Keratinocyte (primary cell): ENCODE measurements around the gene CHID1. TPM values are rescaled to one million over a fixed set of nuclear protein-coding genes. Genes with fewer than 3 reads are reported as not detected.

Source experiments
- DNase-seq: peaks from one replicate; pipeline ENCODE4 v3.0.0-alpha.2; 2011; ENCODE audit warnings: low read depth, missing footprints, low spot score
- FAIRE-seq: peaks from 2 replicates; lab custom pipeline; 2011; peaks lifted over from hg19 to GRCh38; lab: Jason Lieb, UNC
- H2AFZ ChIP-seq: 2 replicates; pipeline ENCODE4 v1.6.0; 2012; ENCODE audit warnings: low read length, control low read depth, inconsistent platforms; ENCODE audit not compliant: control insufficient read depth
- H3K27ac ChIP-seq: 2 replicates; pipeline ENCODE4 v1.5.1; 2011; ENCODE audit warnings: low read length; ENCODE audit not compliant: control insufficient read depth, insufficient read depth
- H3K27me3 ChIP-seq: 3 replicates; pipeline ENCODE4 v1.6.0; 2011; ENCODE audit warnings: low read length; ENCODE audit not compliant: control insufficient read depth, insufficient read depth; ENCODE audit errors: extremely low read depth
- H3K36me3 ChIP-seq, 2 experiments: 2 replicates in 1 of 2; 3 replicates in 1 of 2; pipeline ENCODE4 v1.5.1; 2011; ENCODE audit warnings: low read length in 2 of 2, mild to moderate bottlenecking in 1 of 2; ENCODE audit not compliant: control insufficient read depth in 2 of 2, insufficient read depth in 2 of 2; ENCODE audit errors: extremely low read depth in 1 of 2
- H3K4me1 ChIP-seq: 3 replicates; pipeline ENCODE4 v1.5.1; 2011; ENCODE audit warnings: low read length; ENCODE audit not compliant: control insufficient read depth, insufficient read depth; ENCODE audit errors: extremely low read depth
- H3K4me2 ChIP-seq: 3 replicates; pipeline ENCODE4 v1.6.0; 2011; ENCODE audit warnings: low read depth, low read length; ENCODE audit not compliant: control insufficient read depth, insufficient read depth; ENCODE audit errors: extremely low read depth
- H3K4me3 ChIP-seq, 3 experiments: fragments of 200-600 bp in 1 of 3; sonication (generic) in 1 of 3; 2 replicates in 2 of 3; 3 replicates in 1 of 3; pipeline ENCODE4 v1.5.1; 2011 to 2016; ENCODE audit warnings: low read length in 3 of 3, mild to moderate bottlenecking in 3 of 3, control low read depth in 2 of 3, inconsistent platforms in 1 of 3, low read depth in 1 of 3, mixed read lengths in 1 of 3, mixed run types in 1 of 3, moderate library complexity in 1 of 3; ENCODE audit not compliant: control insufficient read depth in 2 of 3, insufficient read depth in 2 of 3; ENCODE audit errors: extremely low read depth in 1 of 3
- H3K79me2 ChIP-seq: 2 replicates; pipeline ENCODE4 v1.6.0; 2012; ENCODE audit warnings: low read length; ENCODE audit not compliant: control insufficient read depth, insufficient read depth
- H3K9ac ChIP-seq: 3 replicates; pipeline ENCODE4 v1.6.0; 2011; ENCODE audit warnings: low read length; ENCODE audit not compliant: control insufficient read depth, insufficient read depth; ENCODE audit errors: extremely low read depth
- H3K9me1 ChIP-seq: 3 replicates; pipeline ENCODE4 v1.6.0; 2011; ENCODE audit warnings: low read length; ENCODE audit not compliant: control insufficient read depth, insufficient read depth; ENCODE audit errors: extremely low read depth
- H3K9me3 ChIP-seq: 2 replicates; pipeline ENCODE4 v1.5.1; 2012; ENCODE audit warnings: low read depth, low read length; ENCODE audit not compliant: control insufficient read depth
- H4K20me1 ChIP-seq: 3 replicates; pipeline ENCODE4 v1.6.0; 2011; ENCODE audit warnings: low read length; ENCODE audit not compliant: control insufficient read depth, insufficient read depth; ENCODE audit errors: extremely low read depth
- CTCF ChIP-seq, 3 experiments: IDR thresholded peaks in 1 of 3; conservative IDR thresholded peaks in 1 of 3; optimal IDR thresholded peaks in 1 of 3; 2 replicates in 2 of 3; 3 replicates in 1 of 3; pipeline versions ENCODE3 to v1.5.1; 2011; ENCODE audit warnings: low read length in 3 of 3, mild to moderate bottlenecking in 3 of 3, moderate library complexity in 2 of 3, control low read depth in 1 of 3, inconsistent platforms in 1 of 3; ENCODE audit not compliant: insufficient read depth in 2 of 3; ENCODE audit errors: extremely low read depth in 1 of 3
- EZH2 ChIP-seq: IDR thresholded peaks from one replicate; pipeline ENCODE4 v1.6.1; 2012; ENCODE audit warnings: inconsistent platforms, mild to moderate bottlenecking, low read length, moderate library complexity
- dilution Hi-C: fragments of 300-500 bp; cut with MboI; formaldehyde crosslinking; loops from one replicate; pipeline ENCODE4 v1.7.0; 2020; ENCODE audit warnings: low sequenced_read_pairs; ENCODE audit not compliant: extremely low pct_ligation_motif_present
- polyA plus RNA-seq, 5 experiments: library from polyadenylated mRNA; depleted of rRNA in 3 of 5; stranded (reverse) in 3 of 5; stranded (forward) in 1 of 5; unstranded in 1 of 5; fragments of >200 nt; gene quantifications; 1 replicate in 1 of 5; 2 replicates in 3 of 5; 3 replicates in 1 of 5; pipeline versions ENCODE4 v1.2.1 to v1.2.3, GENCODE V29; 2011 to 2012; ENCODE audit warnings: missing spikeins in 2 of 5, low read depth in 1 of 5, low replicate concordance in 1 of 5

The CHID1 gene
- polyA plus RNA-seq, 1 donor (not counting 4 experiments of a cell fraction or from before 2014, with no cell fraction given) = 23.0 TPM

GRCh38 chr11:824942-825341 is 85.7 kb downstream of the CHID1 start:
- H3K27ac ChIP-seq = no peak overlapping the region
- dilution Hi-C loops = no loop called here
- no peaks in the 10 kb centered on the region for H3K9me3 ChIP-seq
- no peak overlapping the region for H3K9ac ChIP-seq
- no peak overlapping the region for H2AFZ ChIP-seq
- no peak overlapping the region for H3K4me3 ChIP-seq
- peaks cover 37% of the 10 kb centered on the region for H3K27me3 ChIP-seq
- no peak for DNase-seq
- H4K20me1 ChIP-seq = no peaks in the 10 kb centered on the region
- peaks cover 6% of the 10 kb centered on the region for H3K79me2 ChIP-seq
- peaks cover 29% of the 10 kb centered on the region for H3K4me1 ChIP-seq
- TF ChIP-seq CTCF (optimal IDR thresholded peaks at IDR 0.05 in 1 of 3, IDR thresholded peaks at IDR 0.05 in 1 of 3, conservative IDR thresholded peaks at IDR 0.05 in 1 of 3; ENCODE audit: extremely low read depth in 1 of 3, insufficient read depth in 2 of 3, low read length in 3 of 3) (no peak), EZH2 (no peak)
- H3K9me1 ChIP-seq = peaks cover 7% of the 10 kb centered on the region
- H3K36me3 ChIP-seq = peaks cover 0 to 8% of the 10 kb centered on the region in 2 experiments
- H3K4me2 ChIP-seq = no peak overlapping the region
- no peak for FAIRE-seq

DNA sequence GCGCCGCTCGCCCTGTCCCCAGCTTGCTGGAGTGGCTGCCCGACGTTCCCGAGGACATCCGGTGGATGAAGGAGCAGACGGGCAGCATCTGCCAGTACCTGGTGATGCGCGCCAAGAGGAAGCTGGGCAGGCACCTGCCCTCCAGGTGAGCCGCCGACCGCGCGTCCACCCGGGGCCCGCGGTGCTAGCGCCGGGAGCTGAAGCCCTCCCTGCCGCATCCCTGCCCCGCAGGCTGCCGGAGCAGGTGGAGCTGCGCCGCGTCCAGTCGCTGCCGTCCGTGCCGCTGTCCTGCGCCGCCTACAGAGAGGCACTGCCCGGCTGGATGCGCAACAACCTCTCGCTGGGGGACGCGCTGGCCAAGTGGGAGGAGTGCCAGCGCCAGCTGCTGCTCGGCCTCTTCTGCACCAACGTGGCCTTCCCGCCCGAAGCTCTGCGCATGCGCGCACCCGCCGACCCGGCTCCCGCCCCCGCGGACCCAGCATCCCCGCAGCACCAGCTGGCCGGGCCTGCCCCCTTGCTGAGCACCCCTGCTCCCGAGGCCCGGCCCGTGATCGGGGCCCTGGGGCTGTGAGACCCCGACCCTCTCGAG is 86.2 kb downstream of the CHID1 start:
- H3K9me1 ChIP-seq = peaks cover 7% of the 10 kb centered on the region
- no peak for DNase-seq
- dilution Hi-C loops = no loop called here
- no peaks in the 10 kb centered on the region for H3K9me3 ChIP-seq
- H3K27me3 ChIP-seq = peaks cover 32% of the 10 kb centered on the region
- no peak for FAIRE-seq
- H3K9ac ChIP-seq = no peak overlapping the region
- no peak overlapping the region for H2AFZ ChIP-seq
- H3K27ac ChIP-seq = no peak overlapping the region
- peaks cover 6% of the 10 kb centered on the region for H3K79me2 ChIP-seq
- H3K4me3 ChIP-seq = no peak overlapping the region
- H3K36me3 ChIP-seq = peaks cover 0 to 8% of the 10 kb centered on the region in 2 experiments
- H4K20me1 ChIP-seq = no peaks in the 10 kb centered on the region
- TF ChIP-seq CTCF (optimal IDR thresholded peaks at IDR 0.05 in 1 of 3, IDR thresholded peaks at IDR 0.05 in 1 of 3, conservative IDR thresholded peaks at IDR 0.05 in 1 of 3; ENCODE audit: extremely low read depth in 1 of 3, insufficient read depth in 2 of 3, low read length in 3 of 3) = no peak
- TF ChIP-seq EZH2 = no peak
- H3K4me1 ChIP-seq = peaks cover 24% of the 10 kb centered on the region
- H3K4me2 ChIP-seq = no peak overlapping the region
